ENCODE measurements around the gene CD14.
"Not testable (repeated sequence)": the region's sequence is repeated elsewhere in the genome, so short reads cannot be mapped to it uniquely, and the experiment has no call there.

Gene CD14

GRCh38 chr5:140633021-140633471 lies at the start of gene CD14:
CD14 (minus strand) TSS chr5:140633175; CDS start chr5:140633071, 104 bp downstream.
- peak; percentile 48 for DNase-seq (ENCODE audit: low spot score)

GRCh38 chr5:140678993-140679392 lies 46.0 kb upstream of the CD14 start:
- DNase-seq (ENCODE audit: low spot score): no peak

- no peak for DNase-seq (ENCODE audit: low spot score)
These were observed 45.0 kb upstream of the CD14 start for GRCh38 chr5:140677947-140678346.

GRCh38 chr5:140674629-140675028 lies 41.7 kb upstream of the CD14 start:
- no peak for DNase-seq (ENCODE audit: low spot score)

GRCh38 chr5:140674211-140674610 lies 41.2 kb upstream of the CD14 start:
- DNase-seq (ENCODE audit: low spot score): no peak

GRCh38 chr5:140673187-140673976 lies 40.4 kb upstream of the CD14 start, which contains the start of gene DND1:
DND1 (minus strand) TSS chr5:140673576; CDS start chr5:140673542, 34 bp downstream.
- DNase-seq (ENCODE audit: low spot score): no peak

GRCh38 chr5:140672455-140673186 lies 39.6 kb upstream of the CD14 start:
- no peak for DNase-seq (ENCODE audit: low spot score)

- no peak for DNase-seq (ENCODE audit: low spot score)
These were observed 38.6 kb upstream of the CD14 start for GRCh38 chr5:140671472-140672125.

GRCh38 chr5:140671035-140671434 lies 38.1 kb upstream of the CD14 start:
- not testable (repeated sequence) for DNase-seq (ENCODE audit: low spot score)

GRCh38 chr5:140664359-140665119 lies 31.6 kb upstream of the CD14 start, which contains the start of gene WDR55:
WDR55 (plus strand) TSS chr5:140664904; CDS start chr5:140664913, 9 bp downstream.
- peak; percentile 95 for DNase-seq (ENCODE audit: low spot score)

GRCh38 chr5:140664030-140664358 lies 31.0 kb upstream of the CD14 start:
- DNase-seq (ENCODE audit: low spot score): no peak

GRCh38 chr5:140660371-140660770 lies 27.4 kb upstream of the CD14 start:
- DNase-seq (ENCODE audit: low spot score): not testable (repeated sequence)

GRCh38 chr5:140658870-140659269 lies 25.9 kb upstream of the CD14 start:
- DNase-seq (ENCODE audit: low spot score): no peak

- no peak for DNase-seq (ENCODE audit: low spot score)
These were observed 14.1 kb upstream of the CD14 start for GRCh38 chr5:140647042-140647419.

- no peak for DNase-seq (ENCODE audit: low spot score)
These were observed 9.7 kb upstream of the CD14 start for GRCh38 chr5:140642718-140643117.

- no peak for DNase-seq (ENCODE audit: low spot score)
These were observed 8.7 kb upstream of the CD14 start for GRCh38 chr5:140641716-140642115.

- peak; percentile 96 for DNase-seq (ENCODE audit: low spot score)
These were observed 6.4 kb upstream of the CD14 start, which contains the start of gene TMCO6 for GRCh38 chr5:140639148-140639981. TMCO6 (plus strand) TSS chr5:140639451; CDS start chr5:140639528, 77 bp downstream.

- not testable (repeated sequence) for DNase-seq (ENCODE audit: low spot score)
These were observed 5.8 kb upstream of the CD14 start for GRCh38 chr5:140638898-140639147.

GRCh38 chr5:140637371-140638100 lies 4.6 kb upstream of the CD14 start:
- no peak for DNase-seq (ENCODE audit: low spot score)
